Endothelial cell of umbilical vein (primary cell): ENCODE data around the gene CCDC159. TPM values are rescaled to one million over a fixed set of nuclear protein-coding genes. Genes with fewer than 3 reads are reported as not detected.

Experiments
- BruUV-seq: library from RNA; stranded (reverse); fragments of 400-500 nt; replicated peaks from 2 replicates; lab custom pipeline; 2021; lab: Mats Ljungman, UMichigan
- CTCF ChIA-PET: fragments of 300-600, 350-600 bp; sonication (Branson Sonifier 250); formaldehyde crosslinking; loops from one replicate; lab custom pipeline; 2021; ENCODE audit warnings: antibody characterized with exemption, inconsistent platforms; lab: Charles Lee
- POLR2A ChIA-PET: fragments of 300-600, 350-600 bp; sonication (Branson Sonifier 250); formaldehyde crosslinking; loops from one replicate; lab custom pipeline; 2021; ENCODE audit warnings: antibody characterized with exemption, inconsistent platforms; lab: Charles Lee
- DNase-seq: peaks from one replicate; pipeline ENCODE4 v3.0.0-alpha.2; 2011; ENCODE audit warnings: low read depth, low spot score
- FAIRE-seq: peaks from 2 replicates; lab custom pipeline; 2011; peaks lifted over from hg19 to GRCh38; lab: Jason Lieb, UNC
- H2AFZ ChIP-seq: 2 replicates; pipeline ENCODE4 v1.6.0; 2012; ENCODE audit warnings: low read depth, low read length, control low read depth, inconsistent platforms
- H3K27ac ChIP-seq: 2 replicates; pipeline ENCODE4 v1.5.1; 2011; ENCODE audit warnings: low read depth, mild to moderate bottlenecking, control low read depth, low read length, moderate library complexity; ENCODE audit not compliant: insufficient read depth
- H3K27me3 ChIP-seq, 2 experiments: 2 replicates each; pipeline versions ENCODE4 v1.6.0 to v1.6.1; 2011; ENCODE audit warnings: low read length in 2 of 2, mixed read lengths in 1 of 2; ENCODE audit not compliant: control insufficient read depth in 2 of 2, insufficient read depth in 2 of 2
- H3K36me3 ChIP-seq, 2 experiments: 2 replicates in 1 of 2; 3 replicates in 1 of 2; pipeline ENCODE4 v1.5.1; 2011; ENCODE audit warnings: low read length in 2 of 2, mild to moderate bottlenecking in 1 of 2, moderate library complexity in 1 of 2; ENCODE audit not compliant: control insufficient read depth in 2 of 2, insufficient read depth in 2 of 2; ENCODE audit errors: extremely low read depth in 1 of 2
- H3K4me1 ChIP-seq: 3 replicates; pipeline ENCODE4 v1.5.1; 2011; ENCODE audit warnings: mild to moderate bottlenecking, low read length; ENCODE audit not compliant: control insufficient read depth, insufficient read depth; ENCODE audit errors: extremely low read depth
- H3K4me2 ChIP-seq: 2 replicates; pipeline ENCODE4 v1.6.1; 2011; ENCODE audit warnings: low read length, control low read depth, mixed read lengths; ENCODE audit not compliant: insufficient read depth
- H3K4me3 ChIP-seq, 3 experiments: fragments of 200-600 bp in 1 of 3; sonication (generic), shearing (Covaris generic) in 1 of 3; replicated peaks in 1 of 3; 2 replicates each; pipeline ENCODE4 v1.5.1; 2011 to 2016; ENCODE audit warnings: control low read depth in 3 of 3, low read length in 3 of 3, mild to moderate bottlenecking in 2 of 3, inconsistent platforms in 1 of 3, low read depth in 1 of 3, moderate library complexity in 1 of 3; ENCODE audit not compliant: insufficient read depth in 1 of 3
- H3K79me2 ChIP-seq: 2 replicates; pipeline ENCODE4 v1.6.0; 2012; ENCODE audit warnings: low read length, inconsistent platforms; ENCODE audit not compliant: control insufficient read depth, insufficient read depth
- H3K9ac ChIP-seq: replicated peaks from 2 replicates; pipeline ENCODE3; 2011; ENCODE audit warnings: low read length, control low read depth; ENCODE audit not compliant: insufficient read depth; ENCODE audit errors: extremely low read depth
- H3K9me1 ChIP-seq: replicated peaks from 3 replicates; pipeline ENCODE4 v1.6.0; 2011; ENCODE audit warnings: mild to moderate bottlenecking, low read length; ENCODE audit not compliant: control insufficient read depth, insufficient read depth; ENCODE audit errors: extremely low read depth
- H3K9me3 ChIP-seq: replicated peaks from 2 replicates; pipeline ENCODE4 v1.5.1; 2012; ENCODE audit warnings: low read length, inconsistent platforms; ENCODE audit not compliant: control insufficient read depth, insufficient read depth
- H4K20me1 ChIP-seq: replicated peaks from 2 replicates; pipeline ENCODE3; 2011; ENCODE audit warnings: mild to moderate bottlenecking, low read length; ENCODE audit not compliant: control insufficient read depth, insufficient read depth; ENCODE audit errors: extremely low read depth
- CTCF ChIP-seq, 2 donors: IDR thresholded peaks; 1 replicate in 1 of 2; 2 replicates in 1 of 2; pipeline ENCODE4 v1.5.1; 2011; ENCODE audit warnings: low read length in 2 of 2, mild to moderate bottlenecking in 2 of 2, moderate library complexity in 2 of 2, control low read depth in 1 of 2, inconsistent platforms in 1 of 2, low read depth in 1 of 2; ENCODE audit not compliant: insufficient read depth in 1 of 2; ENCODE audit errors: extremely low read depth in 1 of 2
- EZH2 ChIP-seq: IDR thresholded peaks from 2 replicates; pipeline ENCODE4 v1.6.1; 2012; ENCODE audit warnings: borderline replicate concordance, low read depth, mild to moderate bottlenecking, moderate library complexity, low read length, inconsistent platforms; ENCODE audit not compliant: severe bottlenecking
- FOS ChIP-seq: IDR thresholded peaks from 2 replicates; pipeline ENCODE4 v1.6.1; 2011; ENCODE audit warnings: mild to moderate bottlenecking, low read length, moderate library complexity, borderline replicate concordance; ENCODE audit not compliant: insufficient read depth
- GATA2 ChIP-seq: IDR thresholded peaks from 2 replicates; pipeline ENCODE4 v1.7.0; 2011; ENCODE audit warnings: low read depth, mild to moderate bottlenecking, moderate library complexity, mixed read lengths, low read length; ENCODE audit not compliant: insufficient read length, insufficient read depth
- JUN ChIP-seq: IDR thresholded peaks from 2 replicates; pipeline ENCODE4 v1.6.1; 2011; ENCODE audit warnings: borderline replicate concordance, low read depth; ENCODE audit not compliant: insufficient read length, insufficient read depth
- MAX ChIP-seq: IDR thresholded peaks from 2 replicates; pipeline ENCODE4 v1.6.1; 2011; ENCODE audit not compliant: insufficient read depth, insufficient read length
- MYC ChIP-seq: IDR thresholded peaks from one replicate; pipeline ENCODE4 v1.6.1; 2011; ENCODE audit warnings: mild to moderate bottlenecking, low read depth, low read length
- POLR2A ChIP-seq: IDR thresholded peaks from 2 replicates; pipeline ENCODE4 v1.6.1; 2012; ENCODE audit warnings: low read depth, mild to moderate bottlenecking, control low read depth, low read length
- POLR2AphosphoS5 ChIP-seq: IDR thresholded peaks from 2 replicates; pipeline ENCODE4 v1.6.1; 2012; ENCODE audit warnings: low read depth, mild to moderate bottlenecking, control low read depth, low read length, moderate library complexity; ENCODE audit not compliant: insufficient read depth
- dilution Hi-C: fragments of 300-500 bp; cut with MboI; formaldehyde crosslinking; loops from one replicate; pipeline ENCODE4 v1.15.0; 2019; ENCODE audit warnings: low sequenced_read_pairs; ENCODE audit not compliant: extremely low pct_ligation_motif_present
- intact Hi-C: fragments of 100-400 bp; cut with micrococcal nuclease; formaldehyde crosslinking; loops from one replicate; pipeline ENCODE4 v1.10.0; 2022
- polyA plus RNA-seq, 4 experiments: library from polyadenylated mRNA; depleted of rRNA in 3 of 4; stranded (reverse) in 3 of 4; unstranded in 1 of 4; fragments of >200 nt; gene quantifications; 2 replicates each; pipeline versions ENCODE4 v1.2.1 to v1.2.3, GENCODE V29; 2011 to 2012; ENCODE audit warnings: missing spikeins in 1 of 4
- total RNA-seq: library from RNA; stranded (reverse); gene quantifications from 2 replicates; pipeline ENCODE4 v1.2.3, GENCODE V29; 2021

Gene CCDC159
- total and polyA plus RNA-seq, 2 donors (not counting 3 experiments of a cell fraction or from before 2014, with no cell fraction given), result 30.0 to 31.6 TPM

GRCh38 chr19:11363881-11364280, 17.6 kb downstream of the CCDC159 start:
- dilution Hi-C loops, result no loop called here
- no peaks in the 10 kb centered on the region for H4K20me1 ChIP-seq

More at GRCh38 chr19:11363881-11364280, 17.6 kb downstream of the CCDC159 start:
- ChIA-PET POLR2A (no interaction called here), CTCF (interaction anchor here (1.3 kb wide), 1 partner anchor 70 kb away, joined by 6 read pairs; no protein-coding TSS in a partner anchor)
- H3K79me2 ChIP-seq, result no peaks in the 10 kb centered on the region
- no peak overlapping the region for H3K9ac ChIP-seq
- H3K4me3 ChIP-seq, result no peak overlapping the region
- intact Hi-C loops, result no loop called here
- H3K4me1 ChIP-seq, result no peaks in the 10 kb centered on the region
- H3K9me3 ChIP-seq, result no peaks in the 10 kb centered on the region
- peaks cover 0 to 11% of the 10 kb centered on the region in 2 experiments for H3K36me3 ChIP-seq
- BruUV-seq, result no TSS peak
- no peak overlapping the region for H2AFZ ChIP-seq
- DNase-seq (no peak), FAIRE-seq (no peak)
- no peak overlapping the region for H3K4me2 ChIP-seq
- TF ChIP-seq POLR2A, result no peak
- TF ChIP-seq MYC, result no peak
- TF ChIP-seq CTCF (IDR thresholded peaks at IDR 0.05; ENCODE audit: extremely low read depth in 1 of 2, insufficient read depth in 1 of 2, low read depth in 1 of 2, low read length in 2 of 2), result no peak
- TF ChIP-seq FOS, result no peak
- TF ChIP-seq JUN, result no peak
- TF ChIP-seq MAX, result no peak
- TF ChIP-seq POLR2AphosphoS5, result no peak
- no peak for TF ChIP-seq GATA2
- TF ChIP-seq EZH2, result no peak
- H3K27ac ChIP-seq, result no peak overlapping the region
- H3K9me1 ChIP-seq, result no peaks in the 10 kb centered on the region
- no peaks in the 10 kb centered on the region for H3K27me3 ChIP-seq
